Gastroesophageal sphincter (tissue), 3 donors: ENCODE results near the gene KLHL33.

ENCODE experiments used
- EP300 ChIP-seq: sonication (generic); formaldehyde crosslinking; IDR thresholded peaks from one replicate; pipeline ENCODE4 v1.6.1; 2017; ENCODE audit warnings: antibody characterized with exemption, mild to moderate bottlenecking
- POLR2A ChIP-seq, 2 donors: fragments of 450-650 bp; IDR thresholded peaks; one replicate each; pipeline ENCODE4 v1.6.1; 2017; ENCODE audit warnings: antibody characterized with exemption in 2 of 2, mild to moderate bottlenecking in 2 of 2, moderate library complexity in 1 of 2
- TF ChIP-seq, protein P1 (sequence below), 4 experiments: fragments of 200-600 bp in 2 of 4; fragments of 450-650 bp in 2 of 4; sonication (generic) in 1 of 4; IDR thresholded peaks; one replicate each; pipeline ENCODE4 v1.5.1; 2017 to 2019; ENCODE audit warnings: antibody characterized with exemption in 4 of 4, mild to moderate bottlenecking in 2 of 4, moderate library complexity in 2 of 4

DNA sequence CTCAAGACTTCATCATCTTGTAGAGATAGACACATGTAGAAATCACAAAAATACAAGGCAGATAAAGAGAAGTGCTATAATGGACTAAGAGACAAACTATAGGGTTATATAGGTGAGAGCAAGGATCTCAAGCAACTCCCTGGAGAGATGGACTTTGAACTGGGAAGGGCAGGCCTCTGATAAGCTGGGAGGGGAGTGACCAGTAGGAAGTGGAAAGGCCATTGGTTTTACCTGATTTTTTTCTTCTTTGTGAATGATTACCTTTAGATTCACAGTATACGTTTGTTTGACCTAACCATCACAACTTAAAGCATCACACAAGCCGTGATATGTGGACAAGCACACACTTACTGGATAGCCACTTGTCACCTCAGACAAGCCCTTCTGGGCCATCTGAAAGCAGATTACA lies 17.5 kb downstream of the KLHL33 start:
- TF ChIP-seq, protein P1, sequence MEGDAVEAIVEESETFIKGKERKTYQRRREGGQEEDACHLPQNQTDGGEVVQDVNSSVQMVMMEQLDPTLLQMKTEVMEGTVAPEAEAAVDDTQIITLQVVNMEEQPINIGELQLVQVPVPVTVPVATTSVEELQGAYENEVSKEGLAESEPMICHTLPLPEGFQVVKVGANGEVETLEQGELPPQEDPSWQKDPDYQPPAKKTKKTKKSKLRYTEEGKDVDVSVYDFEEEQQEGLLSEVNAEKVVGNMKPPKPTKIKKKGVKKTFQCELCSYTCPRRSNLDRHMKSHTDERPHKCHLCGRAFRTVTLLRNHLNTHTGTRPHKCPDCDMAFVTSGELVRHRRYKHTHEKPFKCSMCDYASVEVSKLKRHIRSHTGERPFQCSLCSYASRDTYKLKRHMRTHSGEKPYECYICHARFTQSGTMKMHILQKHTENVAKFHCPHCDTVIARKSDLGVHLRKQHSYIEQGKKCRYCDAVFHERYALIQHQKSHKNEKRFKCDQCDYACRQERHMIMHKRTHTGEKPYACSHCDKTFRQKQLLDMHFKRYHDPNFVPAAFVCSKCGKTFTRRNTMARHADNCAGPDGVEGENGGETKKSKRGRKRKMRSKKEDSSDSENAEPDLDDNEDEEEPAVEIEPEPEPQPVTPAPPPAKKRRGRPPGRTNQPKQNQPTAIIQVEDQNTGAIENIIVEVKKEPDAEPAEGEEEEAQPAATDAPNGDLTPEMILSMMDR (IDR thresholded peaks at IDR 0.05): no peak
- TF ChIP-seq EP300: no peak
- TF ChIP-seq POLR2A (IDR thresholded peaks at IDR 0.05): no peak
